HG02759 (cell line): Measurements from ENCODE around the gene ZNF546.
"Not testable (repeated sequence)": the region's sequence is repeated elsewhere in the genome, so short reads cannot be mapped to it uniquely, and the experiment has no call there.

Experiments
- ATAC-seq: cut with Tn5 transposase; IDR thresholded peaks from one replicate; pipeline ENCODE4 v1.9.1; 2021; ENCODE audit warnings: mild to moderate bottlenecking, moderate library complexity; ENCODE audit not compliant: unreplicated experiment

The ZNF546 gene

DNA sequence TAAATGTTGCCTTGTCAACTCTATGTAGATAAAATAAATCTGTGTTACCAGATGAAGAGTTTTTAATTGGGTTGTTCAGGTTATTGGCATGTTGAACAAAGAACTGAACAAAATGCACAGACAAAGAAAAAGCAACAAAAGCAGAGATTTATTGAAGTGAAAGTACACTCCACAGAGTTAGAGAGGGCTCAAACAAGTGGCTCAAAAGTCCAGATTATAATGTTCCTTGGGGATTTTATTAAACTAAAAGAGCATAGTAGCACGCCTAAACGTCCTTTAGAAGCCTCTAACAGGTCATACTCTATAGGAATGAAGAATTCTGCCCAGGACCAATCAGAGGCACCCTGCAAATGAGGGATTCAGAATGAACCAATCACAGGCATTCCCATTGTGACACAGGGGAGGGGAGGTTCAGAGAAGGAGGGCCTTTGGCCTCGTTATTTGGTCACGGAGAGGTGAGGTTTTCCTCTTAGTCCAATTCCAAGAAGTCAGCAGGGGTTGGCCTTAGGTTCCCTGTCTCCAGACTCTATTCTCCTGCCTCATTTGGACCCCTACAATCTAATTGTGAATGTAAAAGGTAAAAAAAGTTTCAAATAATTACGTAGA, 13.1 kb upstream of the ZNF546 start:
- ATAC-seq: no peak

DNA sequence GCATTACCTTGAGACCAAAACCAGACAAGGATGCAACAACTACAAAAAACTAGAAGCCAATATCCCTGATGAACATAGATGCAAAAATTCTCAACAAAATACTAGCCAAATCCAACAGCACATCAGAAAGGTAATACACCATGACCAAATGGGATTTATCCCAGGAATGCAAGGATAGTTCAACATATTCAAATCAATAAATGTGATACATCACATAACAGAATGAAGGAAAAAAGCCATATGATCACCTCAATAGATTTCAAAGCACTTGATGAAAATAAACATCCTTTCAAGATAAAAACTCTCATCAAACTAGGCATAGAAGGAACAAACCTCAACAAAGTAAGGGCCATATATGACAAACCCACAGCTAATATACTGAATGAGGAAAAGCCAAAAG, 10.2 kb upstream of the ZNF546 start:
- no peak for ATAC-seq

DNA sequence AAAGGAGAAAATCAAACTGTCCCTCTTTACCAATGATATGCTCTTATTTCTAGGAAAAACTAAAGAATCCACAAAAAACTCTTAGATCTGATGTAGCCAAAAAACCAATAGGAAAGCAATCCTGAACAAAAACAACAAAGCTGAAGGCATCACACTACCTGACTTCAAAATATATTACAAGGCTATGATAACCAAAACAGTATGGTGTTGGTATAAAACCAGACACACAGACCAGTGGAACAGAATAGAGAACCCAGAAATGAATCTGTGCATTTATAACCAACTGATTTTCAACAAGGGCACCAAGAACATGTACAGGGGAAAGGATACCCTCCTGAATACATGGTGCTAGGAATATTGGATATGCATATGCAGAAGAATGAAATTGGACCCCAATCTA, 9.7 kb upstream of the ZNF546 start:
- ATAC-seq: no peak

- no peak for ATAC-seq
These were observed 9.3 kb upstream of the ZNF546 start for GRCh38 chr19:39987596-39987995.

DNA sequence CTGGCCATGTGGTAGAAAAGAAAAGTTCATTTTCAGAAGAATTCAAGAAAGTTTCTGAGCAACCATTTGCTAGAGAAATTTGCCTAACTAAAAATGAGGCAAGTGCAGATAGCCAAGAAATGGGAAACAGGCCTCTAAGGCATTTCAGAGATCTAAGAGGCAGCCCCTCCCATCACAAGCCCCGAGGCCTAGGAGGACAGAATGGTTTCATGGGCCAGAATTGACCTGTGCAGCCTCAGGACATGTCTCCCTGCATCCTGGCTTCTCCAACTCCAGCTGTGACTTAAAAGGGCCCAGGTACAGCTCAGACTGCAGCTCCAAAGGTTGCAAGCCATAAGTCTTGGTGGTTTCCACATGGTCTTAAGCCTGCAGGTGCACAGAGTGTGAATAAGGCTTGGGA, 3.3 kb upstream of the ZNF546 start:
- no peak for ATAC-seq

GRCh38 chr19:39994361-39994760, 2.5 kb upstream of the ZNF546 start:
- no peak for ATAC-seq

GRCh38 chr19:39995794-39996193, 1.1 kb upstream of the ZNF546 start:
- no peak for ATAC-seq

- ATAC-seq: peak; percentile 34
These were observed 546 bp upstream of the ZNF546 start for GRCh38 chr19:39996218-39996810.

DNA sequence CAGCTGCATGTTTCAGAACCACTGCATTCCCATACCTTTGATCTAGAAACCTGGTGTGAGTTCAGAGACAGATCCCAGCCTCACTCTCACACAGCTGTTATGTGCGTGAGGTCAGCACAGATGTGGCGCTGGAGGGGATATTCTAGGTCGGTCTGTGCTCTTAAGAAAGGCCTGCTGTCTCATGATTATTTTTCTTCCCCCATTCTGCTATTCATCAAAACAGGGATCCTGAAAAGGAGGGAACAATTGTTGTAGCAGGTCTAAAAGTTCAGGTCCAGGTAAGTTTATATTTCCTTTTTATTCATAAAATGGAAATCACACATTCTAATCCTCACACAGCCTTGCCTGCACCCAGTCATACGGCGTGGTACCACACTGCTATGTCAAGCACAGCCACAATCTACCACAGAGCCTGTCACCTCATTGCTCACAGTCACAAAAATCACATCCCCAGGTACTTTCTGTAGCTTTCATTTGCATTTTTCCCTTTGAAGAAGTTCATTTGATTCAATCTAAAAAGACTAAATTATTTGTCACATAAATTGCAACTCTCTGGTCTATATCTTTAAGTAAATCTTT, 867 bp downstream of the ZNF546 start:
- ATAC-seq: no peak

DNA sequence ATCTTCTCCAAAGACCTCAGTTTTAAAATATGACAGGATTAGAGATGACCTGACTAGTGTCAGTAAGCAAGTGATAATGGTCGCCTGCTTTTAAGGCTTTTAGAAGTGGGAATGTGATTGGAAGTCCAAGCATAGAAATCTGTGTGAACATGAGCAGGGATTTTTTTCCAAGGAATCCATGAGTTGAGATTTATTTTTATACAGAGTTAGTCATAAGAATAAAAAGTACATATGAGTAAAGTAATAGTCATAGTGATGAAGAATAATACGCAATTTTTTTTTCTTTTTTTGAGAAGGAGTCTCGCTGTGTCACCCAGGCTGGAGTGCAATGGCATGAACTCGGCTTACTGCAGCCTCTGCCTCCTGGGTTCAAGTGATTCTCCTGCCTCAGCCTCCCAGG, 1.6 kb downstream of the ZNF546 start:
- no peak for ATAC-seq

DNA sequence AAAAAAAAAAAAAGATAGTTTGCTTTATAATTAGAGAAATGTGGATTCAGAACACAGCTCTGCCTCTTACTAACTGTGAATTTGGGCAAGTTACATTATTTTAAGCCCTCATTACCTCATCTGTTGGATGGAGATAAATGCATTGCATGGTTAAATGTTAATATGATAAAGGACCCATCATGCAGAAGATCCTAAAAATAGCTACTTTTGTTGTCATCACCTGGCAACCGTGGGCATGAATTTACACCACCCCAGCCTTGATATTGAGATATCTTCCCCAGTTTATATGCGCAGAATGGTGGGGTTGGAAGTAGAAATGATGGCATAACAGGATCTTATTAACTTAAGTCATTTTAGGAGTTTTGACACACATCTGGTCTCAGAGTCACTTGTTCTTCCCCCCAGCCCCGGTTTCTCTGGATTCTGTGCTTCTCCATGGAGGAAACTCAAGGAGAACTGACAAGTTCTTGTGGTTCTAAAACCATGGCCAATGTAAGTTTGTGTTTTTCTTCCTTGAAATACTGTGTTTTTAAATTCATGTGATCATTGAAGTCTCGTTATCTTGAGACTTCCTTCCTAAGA, 8.9 kb downstream of the ZNF546 start:
- ATAC-seq: no peak

DNA sequence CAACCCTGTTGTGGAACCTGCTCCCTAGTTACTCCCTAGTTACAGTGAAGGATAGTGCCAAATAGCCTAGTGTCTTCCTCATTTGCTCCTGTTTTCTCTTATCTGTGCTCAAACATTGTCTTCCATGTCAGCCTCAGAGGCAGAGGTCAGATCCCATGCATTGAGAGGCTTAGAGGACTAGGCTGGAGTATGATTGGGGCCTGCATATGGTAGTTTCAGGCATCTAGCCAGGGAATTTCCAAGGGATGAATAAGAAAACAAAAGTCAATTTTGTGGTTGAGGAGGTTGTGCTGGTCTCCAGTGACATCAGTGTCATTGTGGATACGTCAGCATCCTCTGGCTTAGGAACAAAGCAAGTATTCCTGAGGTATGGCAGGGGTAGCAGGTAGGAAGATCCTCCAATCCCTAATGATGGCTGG, 9.4 kb downstream of the ZNF546 start:
- no peak for ATAC-seq

GRCh38 chr19:40009674-40010073, 12.8 kb downstream of the ZNF546 start:
- no peak for ATAC-seq

DNA sequence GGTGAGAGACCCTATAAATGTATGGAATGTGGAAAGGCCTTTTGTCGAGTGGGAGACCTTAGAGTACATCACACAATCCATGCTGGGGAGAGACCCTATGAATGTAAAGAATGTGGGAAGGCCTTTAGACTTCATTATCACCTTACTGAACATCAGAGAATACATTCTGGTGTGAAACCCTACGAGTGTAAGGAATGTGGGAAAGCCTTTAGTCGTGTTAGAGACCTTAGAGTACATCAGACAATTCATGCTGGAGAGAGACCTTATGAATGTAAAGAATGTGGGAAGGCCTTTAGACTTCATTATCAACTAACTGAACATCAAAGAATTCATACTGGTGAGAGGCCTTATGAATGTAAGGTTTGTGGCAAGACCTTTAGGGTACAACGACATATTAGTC, 17.1 kb downstream of the ZNF546 start:
- no peak for ATAC-seq

GRCh38 chr19:40023969-40024368, 27.1 kb downstream of the ZNF546 start:
- ATAC-seq: no peak

- ATAC-seq: no peak
These were observed 29.2 kb downstream of the ZNF546 start for GRCh38 chr19:40025938-40026596.

DNA sequence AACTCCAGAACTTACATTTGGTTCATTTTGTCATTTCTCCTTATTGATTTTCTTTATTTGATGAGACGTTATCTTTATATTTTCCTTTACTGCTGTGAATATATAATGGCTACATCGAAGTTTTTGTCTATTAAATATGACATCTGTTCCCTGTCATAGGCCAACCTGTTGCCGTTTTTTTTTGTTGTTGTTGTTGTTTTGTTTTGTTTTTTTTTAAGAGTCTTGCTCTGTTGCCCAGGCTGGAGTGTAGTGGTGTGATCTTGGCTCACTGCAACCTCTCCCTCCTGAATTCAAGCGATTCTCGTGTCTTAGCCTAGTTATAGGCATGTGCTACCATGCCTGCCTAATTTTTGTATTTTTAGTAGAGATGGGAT, 29.7 kb downstream of the ZNF546 start:
- ATAC-seq: no peak

- ATAC-seq: no peak
These were observed 37.2 kb downstream of the ZNF546 start for GRCh38 chr19:40033989-40034560.

DNA sequence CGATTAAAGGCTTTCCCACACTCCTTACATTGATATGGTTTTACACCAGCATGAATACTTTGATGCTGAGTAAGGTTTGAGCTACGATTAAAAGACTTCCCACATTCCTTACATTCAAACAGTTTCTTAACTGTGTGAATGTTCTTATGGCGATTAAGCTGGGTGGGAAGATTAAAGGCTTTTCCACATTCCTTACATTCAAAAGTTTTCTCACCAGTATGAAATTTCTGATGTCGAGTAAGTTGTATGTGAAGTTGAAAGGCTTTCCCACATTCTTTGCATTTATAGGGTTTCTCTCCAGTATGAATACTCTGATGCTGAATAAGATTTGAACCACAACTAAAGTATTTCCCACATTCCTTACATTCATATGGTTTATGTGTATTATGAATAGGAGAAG, 39.1 kb downstream of the ZNF546 start:
- ATAC-seq: no peak

- not testable (repeated sequence) for ATAC-seq
These were observed 41.2 kb downstream of the ZNF546 start for GRCh38 chr19:40038047-40038446.

GRCh38 chr19:40041718-40042117, 44.9 kb downstream of the ZNF546 start:
- ATAC-seq: not testable (repeated sequence)

GRCh38 chr19:40053491-40053890, 56.6 kb downstream of the ZNF546 start:
- ATAC-seq: no peak
